Raji (cell line): ENCODE data around the gene PRDX3.

Experiments
- POLR2A ChIP-seq: IDR thresholded peaks from 2 replicates; pipeline ENCODE4 v1.6.1; 2011; ENCODE audit warnings: low read depth, low read length, control low read depth; ENCODE audit not compliant: insufficient read depth

Gene PRDX3

GRCh38 chr10:119153041-119153440 is 25.6 kb downstream of the PRDX3 start:
- TF ChIP-seq POLR2A = no peak

GRCh38 chr10:119149729-119150128 is 28.9 kb downstream of the PRDX3 start:
- no peak for TF ChIP-seq POLR2A

- no peak for TF ChIP-seq POLR2A
These were observed 29.5 kb downstream of the PRDX3 start for GRCh38 chr10:119149157-119149556.

GRCh38 chr10:119143657-119144056 is 35.0 kb downstream of the PRDX3 start:
- TF ChIP-seq POLR2A = no peak

GRCh38 chr10:119140603-119141245 is 37.9 kb downstream of the PRDX3 start:
- TF ChIP-seq POLR2A = no peak

GRCh38 chr10:119139464-119140067 is 39.0 kb downstream of the PRDX3 start:
- TF ChIP-seq POLR2A = no peak

- no peak for TF ChIP-seq POLR2A
These were observed 40.0 kb downstream of the PRDX3 start for GRCh38 chr10:119138346-119139306.

GRCh38 chr10:119136084-119136483 is 42.5 kb downstream of the PRDX3 start:
- TF ChIP-seq POLR2A = no peak

- no peak for TF ChIP-seq POLR2A
These were observed 43.1 kb downstream of the PRDX3 start for GRCh38 chr10:119135513-119135881.

- no peak for TF ChIP-seq POLR2A
These were observed 44.7 kb downstream of the PRDX3 start for GRCh38 chr10:119133949-119134348.

GRCh38 chr10:119132521-119133345 is 45.9 kb downstream of the PRDX3 start:
- TF ChIP-seq POLR2A = no peak

GRCh38 chr10:119131512-119132240 is 46.9 kb downstream of the PRDX3 start:
- no peak for TF ChIP-seq POLR2A

GRCh38 chr10:119129721-119130120 is 48.9 kb downstream of the PRDX3 start:
- TF ChIP-seq POLR2A = no peak

GRCh38 chr10:119125942-119126341 is 52.7 kb downstream of the PRDX3 start:
- TF ChIP-seq POLR2A = no peak
